Activated CD4-positive, alpha-beta T cell treated with anti-CD3 and anti-CD28 coated beads, Interleukin-2, amount 50 U/mL, for 48 hours (primary cell): ENCODE measurements around the gene PPP4R3B.
"Not testable (repeated sequence)": the region's sequence is repeated elsewhere in the genome, so short reads cannot be mapped to it uniquely, and the experiment has no call there.

Source experiments
- DNase-seq, 2 experiments: peaks; one replicate each; pipeline ENCODE4 v3.0.0-alpha.2; 2020

PPP4R3B gene

DNA sequence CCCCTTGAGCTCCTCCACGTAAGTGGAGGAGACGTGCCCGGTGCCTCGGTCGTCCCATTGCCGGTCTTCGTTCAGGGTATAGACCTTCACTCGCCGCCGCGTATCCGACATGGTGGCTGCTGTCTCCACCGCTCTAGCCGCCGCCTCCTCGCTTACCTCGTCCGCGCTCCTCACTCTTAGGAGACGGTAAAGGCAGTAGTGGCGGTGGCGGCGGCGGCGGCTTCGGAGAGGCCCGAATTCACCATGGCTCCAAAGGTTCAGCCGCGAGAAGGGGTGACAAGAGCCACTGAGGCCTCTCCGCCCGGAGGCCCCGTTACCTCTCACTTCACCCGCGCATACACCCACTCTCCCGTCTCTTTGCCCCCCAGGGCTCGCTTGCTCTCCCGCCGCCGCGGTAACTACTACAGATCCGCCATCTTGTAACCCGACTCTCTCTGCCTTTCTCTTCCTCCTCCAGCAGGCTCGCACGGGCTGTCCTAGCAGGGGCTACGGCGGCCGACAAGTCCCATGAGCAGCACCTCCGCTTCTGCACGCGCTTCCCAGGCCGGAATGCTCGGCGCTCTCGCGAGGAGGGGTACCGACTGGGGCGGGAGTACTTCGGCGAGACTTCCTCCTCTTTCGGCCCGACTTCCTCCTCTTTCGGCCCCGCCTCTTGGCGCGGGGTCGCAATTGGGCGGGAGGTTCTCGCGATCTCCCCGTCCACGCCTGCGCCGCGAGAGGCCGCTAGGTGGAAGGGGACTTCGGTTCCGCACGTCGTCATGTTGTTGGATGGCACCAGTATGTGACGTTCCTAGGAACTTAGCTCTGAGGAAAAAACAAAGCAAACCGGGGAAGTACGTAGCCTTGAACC is at the start of gene PPP4R3B:
TSS of gene PPP4R3B (minus strand) at position 448 of the 850 bp plus-strand sequence. CDS start at position 111, 337 bp downstream.
- DNase-seq, result peak; percentile 96 to 98

DNA sequence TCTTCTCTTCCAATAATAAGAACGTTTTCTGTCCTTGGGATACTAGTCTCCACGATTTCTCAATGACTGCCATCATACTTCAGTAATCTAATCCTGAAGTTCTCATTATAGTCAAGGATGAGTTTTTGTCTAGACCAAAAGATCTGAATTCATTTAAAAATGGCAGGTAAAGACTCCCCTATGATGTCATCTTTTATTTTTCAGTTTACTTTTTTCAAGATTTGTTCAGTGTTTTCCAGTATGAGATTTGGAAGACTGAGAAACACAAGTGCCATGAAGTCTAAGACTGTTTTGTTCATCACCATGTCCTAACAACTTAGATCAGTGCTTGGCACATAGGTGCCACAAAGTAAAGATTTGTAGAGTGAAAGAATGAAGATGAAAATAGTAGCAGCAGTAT is 35.8 kb upstream of the PPP4R3B start:
- no peak for DNase-seq

- no peak for DNase-seq
Measured at GRCh38 chr2:55649211-55649610, 31.8 kb upstream of the PPP4R3B start.

GRCh38 chr2:55636831-55637230 is 19.4 kb upstream of the PPP4R3B start:
- DNase-seq, result no peak

DNA sequence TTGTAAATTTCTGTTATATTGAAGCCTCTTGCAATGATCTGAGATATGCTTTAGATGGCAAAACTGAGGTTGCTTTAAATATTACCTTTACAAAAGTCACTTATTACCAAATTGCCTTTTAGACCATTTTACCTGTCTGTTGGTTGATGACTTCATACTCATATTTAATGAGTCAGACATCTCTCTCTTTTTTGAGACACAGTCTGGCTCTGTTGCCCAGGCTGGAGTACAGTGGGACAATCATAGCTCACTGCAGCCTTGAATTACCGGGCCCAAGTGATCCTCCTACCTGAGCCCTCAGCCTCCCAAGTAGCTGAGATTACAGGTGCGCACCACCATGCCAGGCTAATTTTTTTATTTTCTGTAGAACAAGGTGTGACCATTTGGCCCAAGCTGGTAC is 11.5 kb upstream of the PPP4R3B start:
- DNase-seq, result no peak

- no peak for DNase-seq
Measured at GRCh38 chr2:55627915-55628314, 10.5 kb upstream of the PPP4R3B start.

DNA sequence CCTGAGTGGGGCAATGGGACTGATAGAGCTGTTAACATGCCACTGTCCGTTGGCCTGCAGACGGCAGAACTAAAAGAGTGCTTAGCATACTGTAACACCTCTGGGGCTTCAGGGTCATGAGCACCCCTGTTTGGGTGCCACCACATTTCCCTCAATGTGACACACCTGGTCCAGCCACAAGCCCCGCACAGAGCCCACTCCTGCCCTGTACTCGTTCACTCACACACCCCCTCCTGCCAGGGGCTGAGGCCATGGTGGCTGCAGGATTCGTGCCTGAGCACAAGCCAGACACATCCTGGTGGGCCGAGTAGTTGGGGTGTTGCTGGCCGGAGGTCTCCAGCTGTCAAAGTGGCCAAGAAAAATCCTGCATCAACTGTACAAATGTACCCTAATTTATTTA is 4.4 kb upstream of the PPP4R3B start:
- DNase-seq, result no peak

DNA sequence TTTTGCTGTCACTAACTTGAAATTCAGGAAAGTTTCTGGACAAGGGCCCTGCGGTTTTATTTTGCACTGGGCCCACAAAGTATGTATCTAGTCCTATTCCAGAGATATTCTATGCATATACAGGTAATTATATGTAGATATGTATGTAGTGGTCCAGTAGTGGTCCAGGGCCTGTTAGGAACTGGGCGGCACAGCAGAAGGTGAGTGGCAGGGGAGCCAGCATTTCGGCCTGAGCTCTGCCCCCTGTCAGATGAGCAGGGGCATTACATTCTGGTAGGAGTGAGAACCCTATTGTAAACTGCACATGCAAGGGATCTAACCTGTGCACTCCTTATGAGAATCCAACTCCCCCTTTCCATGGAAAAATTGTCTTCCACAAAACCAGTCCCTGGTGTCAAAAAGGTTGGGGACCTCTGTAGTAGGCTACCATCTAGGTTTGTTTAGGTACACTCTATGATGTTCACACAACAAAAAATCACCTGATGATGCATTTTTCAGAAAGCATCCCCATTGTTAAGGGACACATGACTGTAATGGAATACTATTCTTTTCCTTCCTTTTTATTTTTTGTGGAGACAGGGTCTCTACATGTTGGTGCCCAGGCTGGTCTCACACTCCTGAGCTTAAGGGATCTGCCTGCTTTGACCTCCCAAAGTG is 2.8 kb upstream of the PPP4R3B start:
- peak in 1 of 2 experiments; percentile 25 for DNase-seq

GRCh38 chr2:55618275-55619055 is 1.0 kb upstream of the PPP4R3B start:
- DNase-seq, result peak; percentile 48 to 57

- DNase-seq, result no peak
Measured at GRCh38 chr2:55618025-55618274, 528 bp upstream of the PPP4R3B start.

GRCh38 chr2:55616551-55617174 is 759 bp downstream of the PPP4R3B start:
- peak in 1 of 2 experiments; percentile 28 for DNase-seq

- DNase-seq, result no peak
Measured at GRCh38 chr2:55611997-55612396, 5.4 kb downstream of the PPP4R3B start.

DNA sequence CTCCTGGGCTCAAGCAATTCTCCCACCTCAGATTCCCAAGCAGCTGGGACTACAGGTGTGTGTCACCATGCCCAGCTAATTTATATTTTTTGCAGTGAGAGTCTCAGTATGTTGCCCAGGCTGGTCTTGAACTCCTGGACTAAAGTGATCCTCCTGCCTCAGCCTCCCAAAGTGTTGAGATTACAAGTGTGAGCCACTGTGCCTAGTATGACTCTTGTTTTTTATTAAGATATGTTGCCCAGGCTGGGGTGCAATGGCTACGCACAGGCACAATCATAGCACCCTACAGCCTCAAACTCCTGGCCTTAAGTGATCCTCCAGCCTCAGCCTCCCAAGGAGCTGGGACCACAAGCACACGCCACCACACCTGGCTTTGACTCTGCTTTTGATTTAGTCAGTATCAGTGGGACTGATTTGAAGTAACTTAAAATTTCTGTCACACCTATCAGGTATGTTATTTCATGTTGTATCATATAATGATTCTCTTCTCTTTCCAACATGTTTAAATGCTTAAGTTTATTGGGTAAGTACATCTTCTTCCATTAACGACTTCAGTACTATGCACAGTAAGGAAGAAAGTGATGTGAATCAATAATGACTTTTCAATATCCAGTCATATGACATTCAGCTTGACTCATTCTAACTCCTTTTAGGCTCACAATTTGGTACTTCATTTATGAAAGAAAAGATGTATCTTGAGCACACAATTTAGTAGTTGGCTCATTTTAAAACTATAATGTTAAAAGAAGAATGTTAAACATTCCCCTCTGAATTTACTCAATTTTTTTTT is 6.3 kb downstream of the PPP4R3B start:
- no peak for DNase-seq

DNA sequence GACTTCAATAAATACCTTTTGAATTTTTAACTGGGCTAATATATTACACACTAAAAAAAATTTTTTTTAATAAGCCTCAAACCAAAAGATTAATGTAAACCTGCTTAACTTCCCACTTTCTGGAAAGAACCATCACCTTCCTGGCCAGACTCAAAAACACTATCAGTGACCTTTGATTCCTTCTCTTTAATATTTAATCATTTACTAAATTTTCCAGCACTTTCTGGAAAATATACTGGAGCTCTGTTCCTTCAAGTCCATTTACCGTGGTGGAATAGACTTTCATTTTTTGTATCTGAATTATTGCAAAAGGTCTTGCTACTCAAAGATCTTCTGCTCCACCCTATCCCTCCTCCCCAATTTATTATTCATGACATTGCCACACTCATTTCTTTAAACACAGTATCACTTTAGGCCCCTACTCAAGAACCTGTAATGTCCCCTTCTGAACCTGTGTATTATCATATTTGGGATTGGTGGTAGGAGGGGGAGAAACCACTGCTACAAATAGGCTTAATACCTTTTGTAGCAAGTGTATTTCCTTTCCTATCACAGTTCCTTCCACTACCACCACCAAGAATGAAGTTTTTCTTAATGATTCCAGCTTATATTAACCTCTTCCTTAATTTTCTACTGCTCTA is 7.4 kb downstream of the PPP4R3B start:
- DNase-seq, result no peak

GRCh38 chr2:55609193-55609794 is 8.1 kb downstream of the PPP4R3B start:
- no peak for DNase-seq

- DNase-seq, result no peak
Measured at GRCh38 chr2:55607717-55608116, 9.7 kb downstream of the PPP4R3B start.

DNA sequence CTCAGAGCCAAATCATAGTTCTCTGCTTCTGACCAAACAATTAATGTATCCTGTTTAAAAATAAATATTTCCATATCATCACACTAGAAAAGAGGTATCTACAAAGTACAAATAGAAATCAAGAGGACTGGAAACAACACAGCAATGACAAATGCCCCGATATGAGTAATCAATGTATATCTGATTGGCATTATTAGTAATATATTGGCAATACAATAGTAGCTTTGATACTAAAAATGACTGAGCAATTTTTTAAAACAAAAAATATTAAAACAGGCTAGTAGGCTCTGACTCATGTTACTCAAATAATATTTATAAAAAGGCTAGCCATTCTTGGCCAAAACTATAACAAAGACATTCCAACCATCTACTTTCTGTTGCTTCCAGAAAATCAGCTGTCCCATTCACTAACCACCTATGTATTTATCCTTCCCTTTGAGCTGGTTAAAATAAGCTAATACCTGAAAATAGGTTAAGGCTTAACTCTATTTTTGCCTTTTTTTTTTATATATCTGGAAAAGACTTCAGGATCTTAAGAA is 13.3 kb downstream of the PPP4R3B start:
- DNase-seq, result no peak

- no peak for DNase-seq
Measured at GRCh38 chr2:55601849-55602248, 15.6 kb downstream of the PPP4R3B start.

GRCh38 chr2:55598056-55598795 is 19.2 kb downstream of the PPP4R3B start:
- no peak for DNase-seq

- DNase-seq, result not testable (repeated sequence)
Measured at GRCh38 chr2:55596795-55597194, 20.6 kb downstream of the PPP4R3B start.
